GM18502 (cell line): ENCODE results near the gene TNFRSF18.

Experiments used
- ATAC-seq: cut with Tn5 transposase; IDR thresholded peaks from one replicate; pipeline ENCODE4 v1.9.1; 2021; ENCODE audit warnings: mild to moderate bottlenecking; ENCODE audit not compliant: unreplicated experiment, poor library complexity

The TNFRSF18 gene

GRCh38 chr1:1167841-1168450, 38.4 kb downstream of the TNFRSF18 start:
- ATAC-seq: no peak

GRCh38 chr1:1167398-1167821, 39.0 kb downstream of the TNFRSF18 start:
- no peak for ATAC-seq

GRCh38 chr1:1166642-1167397, 39.6 kb downstream of the TNFRSF18 start:
- ATAC-seq: no peak

- ATAC-seq: no peak
Observed at GRCh38 chr1:1165900-1166421, 40.4 kb downstream of the TNFRSF18 start.

GRCh38 chr1:1165485-1165884, 40.9 kb downstream of the TNFRSF18 start:
- no peak for ATAC-seq

GRCh38 chr1:1164701-1165451, 41.5 kb downstream of the TNFRSF18 start:
- no peak for ATAC-seq

- ATAC-seq: no peak
Observed at GRCh38 chr1:1164361-1164700, 42.1 kb downstream of the TNFRSF18 start.

GRCh38 chr1:1163538-1164070, 42.8 kb downstream of the TNFRSF18 start:
- no peak for ATAC-seq

GRCh38 chr1:1162597-1163537, 43.5 kb downstream of the TNFRSF18 start:
- ATAC-seq: no peak

GRCh38 chr1:1161683-1162079, 44.7 kb downstream of the TNFRSF18 start:
- ATAC-seq: no peak

- ATAC-seq: no peak
Observed at GRCh38 chr1:1161078-1161682, 45.2 kb downstream of the TNFRSF18 start.

GRCh38 chr1:1160281-1160930, 46.0 kb downstream of the TNFRSF18 start:
- no peak for ATAC-seq

- ATAC-seq: peak; percentile 50
Observed at GRCh38 chr1:1157914-1158710, 48.3 kb downstream of the TNFRSF18 start.

GRCh38 chr1:1157426-1157913, 48.9 kb downstream of the TNFRSF18 start:
- ATAC-seq: peak; percentile 67

GRCh38 chr1:1157033-1157365, 49.4 kb downstream of the TNFRSF18 start:
- ATAC-seq: no peak

- ATAC-seq: no peak
Observed at GRCh38 chr1:1156140-1157032, 50.0 kb downstream of the TNFRSF18 start.

GRCh38 chr1:1155258-1155657, 51.1 kb downstream of the TNFRSF18 start:
- ATAC-seq: no peak
